Kidney epithelial cell (primary cell): ENCODE measurements around the gene GGT7. TPM values are rescaled to one million over a fixed set of nuclear protein-coding genes. Genes with fewer than 3 reads are reported as not detected.

Experiments
- DNase-seq: peaks from one replicate; pipeline ENCODE4 v3.0.0-alpha.2; 2010; ENCODE audit warnings: low read depth
- H3K27me3 ChIP-seq: 2 replicates; pipeline ENCODE4 v1.6.0; 2011; ENCODE audit warnings: low read length; ENCODE audit not compliant: control insufficient read depth, insufficient read depth
- H3K36me3 ChIP-seq: 2 replicates; pipeline ENCODE4 v1.5.1; 2011; ENCODE audit warnings: low read length; ENCODE audit not compliant: control insufficient read depth, insufficient read depth
- H3K4me3 ChIP-seq: 2 replicates; pipeline ENCODE4 v1.5.1; 2011; ENCODE audit warnings: low read depth, mild to moderate bottlenecking, control low read depth, low read length
- total RNA-seq: library from RNA; depleted of rRNA; stranded (reverse); fragments of >200 nt; gene quantifications from 2 replicates; pipeline ENCODE4 v1.2.3, GENCODE V29; 2015
- TF ChIP-seq, protein P1 (sequence below): IDR thresholded peaks from 2 replicates; pipeline ENCODE4 v1.5.1; 2011; ENCODE audit warnings: mild to moderate bottlenecking, moderate library complexity, low read length, control low read depth, inconsistent platforms; ENCODE audit not compliant: insufficient read depth, poor library complexity, severe bottlenecking

Gene GGT7
- total RNA-seq, 1 donor from 2014 or later: 8.4 TPM

DNA sequence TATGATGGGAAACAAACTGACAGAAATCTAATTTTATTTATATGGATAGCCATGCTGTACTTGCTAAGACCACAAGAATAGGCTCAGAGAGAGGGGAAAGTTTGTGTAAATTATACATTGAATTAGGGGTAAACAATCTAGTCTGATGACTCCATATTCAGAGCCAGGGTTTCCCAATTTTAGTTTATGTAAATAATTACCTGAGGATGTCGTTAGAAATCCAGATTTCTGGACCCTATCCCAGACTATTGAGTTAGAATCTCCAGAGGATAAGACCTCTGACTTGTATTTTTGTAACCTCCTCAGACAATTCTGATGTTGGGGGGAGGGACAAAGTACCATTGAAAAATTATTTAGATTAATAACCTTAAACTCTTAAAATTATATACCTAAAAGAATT, 22.1 kb upstream of the GGT7 start:
- H3K4me3 ChIP-seq: no peak overlapping the region
- H3K27me3 ChIP-seq: no peaks in the 10 kb centered on the region
- no peak for DNase-seq
- TF ChIP-seq, protein P1, sequence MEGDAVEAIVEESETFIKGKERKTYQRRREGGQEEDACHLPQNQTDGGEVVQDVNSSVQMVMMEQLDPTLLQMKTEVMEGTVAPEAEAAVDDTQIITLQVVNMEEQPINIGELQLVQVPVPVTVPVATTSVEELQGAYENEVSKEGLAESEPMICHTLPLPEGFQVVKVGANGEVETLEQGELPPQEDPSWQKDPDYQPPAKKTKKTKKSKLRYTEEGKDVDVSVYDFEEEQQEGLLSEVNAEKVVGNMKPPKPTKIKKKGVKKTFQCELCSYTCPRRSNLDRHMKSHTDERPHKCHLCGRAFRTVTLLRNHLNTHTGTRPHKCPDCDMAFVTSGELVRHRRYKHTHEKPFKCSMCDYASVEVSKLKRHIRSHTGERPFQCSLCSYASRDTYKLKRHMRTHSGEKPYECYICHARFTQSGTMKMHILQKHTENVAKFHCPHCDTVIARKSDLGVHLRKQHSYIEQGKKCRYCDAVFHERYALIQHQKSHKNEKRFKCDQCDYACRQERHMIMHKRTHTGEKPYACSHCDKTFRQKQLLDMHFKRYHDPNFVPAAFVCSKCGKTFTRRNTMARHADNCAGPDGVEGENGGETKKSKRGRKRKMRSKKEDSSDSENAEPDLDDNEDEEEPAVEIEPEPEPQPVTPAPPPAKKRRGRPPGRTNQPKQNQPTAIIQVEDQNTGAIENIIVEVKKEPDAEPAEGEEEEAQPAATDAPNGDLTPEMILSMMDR: no peak
- H3K36me3 ChIP-seq: no peaks in the 10 kb centered on the region

DNA sequence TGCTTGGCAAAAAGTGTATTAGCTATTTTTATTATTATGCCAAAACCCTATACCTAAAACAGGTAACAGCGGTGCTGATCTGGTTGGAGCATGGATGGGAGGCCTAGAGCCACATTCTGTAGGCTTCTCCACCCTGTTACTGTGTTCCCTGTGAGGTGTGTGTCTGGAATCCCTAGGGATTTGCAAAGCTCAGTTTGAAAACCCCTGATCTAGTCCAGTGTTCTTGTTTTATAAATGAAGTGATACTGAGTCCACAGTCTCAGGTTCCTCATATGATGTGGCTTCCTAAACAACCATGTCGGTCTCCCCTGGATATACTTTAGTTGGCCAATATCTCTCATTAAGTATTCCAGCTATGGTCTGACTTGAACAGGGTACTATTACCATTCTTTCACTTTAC, 20.0 kb upstream of the GGT7 start:
- DNase-seq: no peak
- H3K27me3 ChIP-seq: no peaks in the 10 kb centered on the region
- H3K4me3 ChIP-seq: no peak overlapping the region
- TF ChIP-seq, protein P1: no peak
- no peaks in the 10 kb centered on the region for H3K36me3 ChIP-seq

DNA sequence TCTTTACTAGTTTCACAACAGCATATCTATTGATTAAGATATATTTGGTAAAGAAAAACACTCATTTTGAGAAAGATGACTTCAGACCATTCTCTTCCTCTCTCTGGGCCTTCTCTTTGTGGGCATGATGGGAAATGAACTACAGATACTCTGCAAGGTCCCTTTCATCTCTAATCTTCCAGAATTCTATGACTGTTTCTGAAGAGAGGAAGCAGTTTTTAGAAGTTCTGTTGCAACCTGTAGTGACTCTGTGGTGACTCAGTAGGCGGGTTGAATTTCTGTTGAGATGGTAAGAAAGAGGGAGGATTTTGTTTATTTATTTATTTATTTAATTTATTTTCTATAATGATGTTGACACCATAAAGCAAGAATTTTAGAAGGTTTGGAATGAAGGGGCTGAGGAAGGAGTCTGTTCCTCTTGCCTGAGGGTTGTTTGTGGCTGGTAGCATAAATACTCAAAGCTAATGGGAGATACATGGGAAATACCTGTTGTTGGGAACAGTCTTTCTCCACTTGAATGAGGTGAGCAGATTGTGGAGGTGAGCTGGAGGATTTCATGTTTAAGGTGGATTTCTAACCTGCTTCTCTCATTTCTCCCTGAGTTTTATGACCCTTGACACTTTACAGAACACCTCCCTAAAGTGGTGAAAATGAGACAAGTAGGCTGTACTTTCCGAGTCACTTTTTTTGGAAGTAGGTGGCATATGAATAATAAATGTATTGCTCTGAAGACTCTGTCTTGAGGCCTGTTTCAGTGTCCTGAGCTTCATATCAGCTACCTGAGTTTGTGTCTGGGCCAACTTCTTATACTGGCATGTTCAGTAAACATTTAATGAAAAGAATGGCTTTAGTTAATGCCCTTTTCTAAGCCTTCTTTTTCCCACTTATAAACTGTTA, 18.8 kb upstream of the GGT7 start:
- no peaks in the 10 kb centered on the region for H3K27me3 ChIP-seq
- no peak overlapping the region for H3K4me3 ChIP-seq
- no peaks in the 10 kb centered on the region for H3K36me3 ChIP-seq
- TF ChIP-seq, protein P1: no peak
- no peak for DNase-seq

DNA sequence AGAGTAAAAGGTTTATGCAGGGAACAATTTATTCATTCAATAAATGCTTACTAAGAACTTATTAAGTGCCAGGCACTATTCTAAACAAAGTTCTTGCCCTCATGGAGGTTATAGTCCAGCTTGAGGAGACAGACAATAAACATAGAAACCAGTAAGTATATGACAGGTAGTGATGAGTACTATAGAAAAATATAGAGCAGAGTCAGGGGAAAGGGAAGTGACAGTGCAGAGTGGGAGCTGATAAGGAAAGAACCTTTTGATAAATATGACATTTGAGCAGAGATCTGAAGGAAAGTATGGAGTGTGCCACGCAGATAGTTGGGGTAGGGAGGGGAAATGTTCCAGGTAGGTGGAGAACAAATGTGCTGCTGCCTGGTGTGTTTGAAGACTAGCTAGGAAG, 15.8 kb upstream of the GGT7 start:
- Histone ChIP-seq H3K4me3 (no peak overlapping the region), H3K36me3 (no peaks in the 10 kb centered on the region), H3K27me3 (no peaks in the 10 kb centered on the region)
- TF ChIP-seq, protein P1: no peak
- no peak for DNase-seq

DNA sequence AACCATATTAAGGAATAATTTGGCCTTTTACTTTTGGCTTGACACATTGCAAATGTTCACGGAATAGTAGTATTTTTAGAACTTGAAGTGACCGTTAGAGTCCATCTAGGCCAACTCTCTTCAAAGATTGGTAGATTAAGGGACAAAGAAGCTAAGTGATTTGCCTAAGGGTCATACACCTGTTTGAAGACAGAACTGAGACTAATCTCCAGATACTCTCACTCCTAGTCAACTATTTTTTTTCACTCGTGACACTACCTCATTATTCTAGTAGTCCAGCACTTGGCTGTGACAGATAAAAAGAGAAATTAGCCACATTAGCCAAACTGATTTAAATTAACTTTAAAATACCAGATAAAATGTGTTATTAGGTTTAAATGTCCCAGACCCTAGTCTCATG, 14.4 kb upstream of the GGT7 start:
- no peak overlapping the region for H3K4me3 ChIP-seq
- no peaks in the 10 kb centered on the region for H3K27me3 ChIP-seq
- H3K36me3 ChIP-seq: no peaks in the 10 kb centered on the region
- no peak for DNase-seq
- TF ChIP-seq, protein P1: no peak

DNA sequence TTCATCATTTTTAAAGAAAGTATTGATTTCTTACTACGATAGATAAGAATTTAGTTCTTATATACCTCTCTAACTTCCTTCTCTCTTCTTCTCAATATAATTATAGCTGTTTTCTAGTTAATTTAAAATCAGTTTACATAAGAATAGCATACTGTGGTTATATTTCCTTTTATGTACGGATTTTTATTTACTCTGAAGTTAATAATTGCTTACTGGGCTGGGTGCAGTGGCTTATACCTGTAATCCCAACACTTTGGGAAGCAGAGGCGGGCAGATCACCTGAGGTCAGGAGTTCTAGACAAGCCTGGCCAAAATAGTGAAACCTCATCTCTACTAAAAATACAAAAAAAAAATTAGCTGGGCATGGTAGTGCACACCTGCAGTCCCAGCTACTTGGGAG, 13.5 kb upstream of the GGT7 start:
- TF ChIP-seq, protein P1: no peak
- H3K27me3 ChIP-seq: no peaks in the 10 kb centered on the region

More for the DNA sequence above, 13.5 kb upstream of the GGT7 start:
- no peak for DNase-seq
- H3K36me3 ChIP-seq: no peaks in the 10 kb centered on the region
- H3K4me3 ChIP-seq: no peak overlapping the region
